ENCODE measurements around the gene CUEDC2. TPM values are rescaled to one million over a fixed set of nuclear protein-coding genes. Genes with fewer than 3 reads are reported as not detected.
A peak's percentile ranks its signal among the peaks of the same experiment; 100 is the strongest.

Gene CUEDC2
- total RNA-seq, 1 experiment from 2014 or later = 50.9 TPM

- DNase-seq (ENCODE audit: low read depth) = no peak
Observed at GRCh38 chr10:102410429-102411073, 21.8 kb downstream of the CUEDC2 start.

DNA sequence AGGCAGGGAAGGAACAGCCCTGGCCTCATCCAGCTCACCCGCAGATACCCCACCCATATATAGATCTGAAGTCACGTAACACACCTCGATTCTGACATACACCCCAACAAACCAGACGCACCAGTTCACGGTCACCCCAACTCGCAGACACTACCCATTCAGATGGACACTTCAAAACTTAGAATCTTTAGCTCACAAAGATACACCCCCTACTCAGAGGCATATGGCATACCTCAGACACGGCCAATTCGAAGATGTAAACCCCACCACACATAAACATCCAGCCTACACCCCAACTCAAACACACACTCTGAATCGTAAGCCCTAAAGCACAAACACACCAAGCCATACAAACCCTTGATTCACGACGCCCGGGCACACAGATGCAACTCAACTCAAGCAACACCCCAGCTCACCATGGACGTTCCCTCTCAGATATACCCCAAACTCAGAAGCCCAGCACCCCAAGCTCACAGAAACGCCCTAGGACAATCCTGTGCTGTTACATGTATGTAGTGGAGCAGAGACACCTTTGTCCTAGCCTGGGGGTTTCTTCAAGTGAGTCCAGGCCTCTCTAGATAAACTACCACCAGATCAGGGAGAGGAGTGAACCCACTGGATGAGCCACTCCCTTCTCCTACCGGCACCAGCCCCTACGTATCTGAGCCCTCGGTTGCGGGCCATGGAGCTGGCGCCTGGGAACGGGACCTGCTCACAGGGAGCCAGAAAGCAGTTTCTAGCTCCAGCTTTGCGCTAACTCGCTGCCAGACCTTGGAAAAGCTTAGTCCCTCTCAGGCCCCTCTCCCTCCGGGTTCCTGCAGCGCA, 22.6 kb downstream of the CUEDC2 start:
- DNase-seq (ENCODE audit: low read depth) = no peak

DNA sequence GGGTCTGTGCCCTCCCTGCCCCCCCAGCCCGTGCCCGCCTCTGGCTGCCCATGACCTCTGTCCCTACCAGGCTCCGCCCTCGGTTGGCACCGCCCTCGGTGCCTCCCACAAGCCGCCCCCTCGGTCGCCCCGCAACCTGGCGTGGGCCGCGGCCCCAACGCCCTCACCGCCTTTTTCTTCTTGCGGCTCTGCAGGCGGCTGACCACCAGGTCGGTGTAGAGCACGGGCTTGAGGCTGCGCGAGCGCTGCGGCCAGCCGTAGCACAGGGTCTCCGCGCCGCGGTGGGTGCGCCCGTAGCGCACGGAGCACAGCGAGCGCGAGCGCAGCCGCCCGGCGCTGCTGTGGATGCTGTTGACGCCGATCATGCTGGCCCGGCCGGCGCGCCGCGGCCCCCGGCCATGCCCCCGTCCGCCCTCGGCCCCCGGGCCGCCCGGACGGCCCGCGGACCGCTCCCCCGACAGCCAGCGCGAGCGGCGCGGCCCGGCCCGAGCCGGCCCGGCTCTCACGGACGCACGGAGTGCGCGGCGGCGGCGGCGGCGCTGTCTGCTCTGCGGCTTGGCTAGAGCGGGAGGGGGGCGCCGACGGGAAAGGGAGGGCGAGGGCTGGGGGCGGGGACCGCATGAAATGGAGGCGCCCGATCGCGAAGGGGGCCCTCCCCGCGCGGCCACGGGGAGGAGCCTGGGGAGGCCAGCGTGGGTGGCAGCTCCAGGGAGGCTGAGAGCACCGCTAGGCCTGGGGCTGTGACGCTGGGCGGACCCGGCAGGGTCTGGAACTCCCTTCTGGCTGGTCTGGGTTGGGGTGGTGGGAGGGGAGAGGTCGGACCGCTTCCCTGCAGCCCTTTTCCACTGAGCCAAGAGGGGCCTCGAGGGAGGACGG, 23.4 kb downstream of the CUEDC2 start:
- DNase-seq (ENCODE audit: low read depth) = no peak

GRCh38 chr10:102408131-102408727, 24.1 kb downstream of the CUEDC2 start:
- DNase-seq (ENCODE audit: low read depth) = peak; percentile 30

GRCh38 chr10:102407425-102408130, 24.8 kb downstream of the CUEDC2 start:
- no peak for DNase-seq (ENCODE audit: low read depth)

- no peak for DNase-seq (ENCODE audit: low read depth)
Observed at GRCh38 chr10:102406815-102407214, 25.6 kb downstream of the CUEDC2 start.

- no peak for DNase-seq (ENCODE audit: low read depth)
Observed at GRCh38 chr10:102405632-102406031, 26.7 kb downstream of the CUEDC2 start.

- DNase-seq (ENCODE audit: low read depth) = no peak
Observed at GRCh38 chr10:102405108-102405571, 27.2 kb downstream of the CUEDC2 start.

- no peak for DNase-seq (ENCODE audit: low read depth)
Observed at GRCh38 chr10:102404361-102405107, 27.8 kb downstream of the CUEDC2 start.

DNA sequence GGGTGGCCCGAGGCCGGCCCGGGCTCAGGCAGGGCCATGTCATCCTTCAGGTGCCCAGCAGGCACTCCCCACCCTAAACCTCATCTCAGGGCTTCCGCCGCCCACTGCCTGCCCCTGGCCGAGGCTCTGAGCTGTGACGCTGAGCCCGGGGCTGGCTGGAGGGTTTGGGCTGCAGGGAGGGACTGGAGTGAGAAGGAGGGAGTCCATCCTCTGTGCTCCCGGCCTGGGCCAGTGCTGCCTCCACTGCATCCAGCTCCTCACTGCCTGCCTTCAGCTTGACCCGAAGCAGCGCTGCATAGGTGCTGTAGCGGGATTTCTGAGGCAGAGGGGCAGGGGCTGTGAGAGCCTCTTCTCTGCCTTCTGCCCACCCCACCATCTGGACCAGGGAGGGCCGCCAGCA, 29.3 kb downstream of the CUEDC2 start:
- DNase-seq (ENCODE audit: low read depth) = no peak

DNA sequence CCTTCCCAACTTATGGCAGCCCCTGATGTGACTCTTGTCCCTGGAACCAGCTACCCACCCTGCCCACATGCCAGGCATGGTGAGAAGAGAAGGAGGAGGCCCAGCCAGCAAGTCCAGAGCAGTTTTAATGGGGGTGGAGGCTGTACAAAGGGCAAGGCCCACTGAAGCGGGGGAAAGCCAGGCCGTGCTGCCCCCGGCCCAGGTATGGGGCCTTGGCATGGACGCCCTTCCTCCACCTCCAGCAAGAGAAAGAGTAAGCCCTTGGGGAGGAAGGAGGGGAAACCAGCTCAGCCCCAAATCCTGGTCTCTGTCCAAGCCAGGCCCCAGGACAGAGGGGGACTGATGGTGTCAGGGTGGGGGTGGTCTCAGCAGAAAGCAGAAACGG, 29.9 kb downstream of the CUEDC2 start:
- no peak for DNase-seq (ENCODE audit: low read depth)

DNA sequence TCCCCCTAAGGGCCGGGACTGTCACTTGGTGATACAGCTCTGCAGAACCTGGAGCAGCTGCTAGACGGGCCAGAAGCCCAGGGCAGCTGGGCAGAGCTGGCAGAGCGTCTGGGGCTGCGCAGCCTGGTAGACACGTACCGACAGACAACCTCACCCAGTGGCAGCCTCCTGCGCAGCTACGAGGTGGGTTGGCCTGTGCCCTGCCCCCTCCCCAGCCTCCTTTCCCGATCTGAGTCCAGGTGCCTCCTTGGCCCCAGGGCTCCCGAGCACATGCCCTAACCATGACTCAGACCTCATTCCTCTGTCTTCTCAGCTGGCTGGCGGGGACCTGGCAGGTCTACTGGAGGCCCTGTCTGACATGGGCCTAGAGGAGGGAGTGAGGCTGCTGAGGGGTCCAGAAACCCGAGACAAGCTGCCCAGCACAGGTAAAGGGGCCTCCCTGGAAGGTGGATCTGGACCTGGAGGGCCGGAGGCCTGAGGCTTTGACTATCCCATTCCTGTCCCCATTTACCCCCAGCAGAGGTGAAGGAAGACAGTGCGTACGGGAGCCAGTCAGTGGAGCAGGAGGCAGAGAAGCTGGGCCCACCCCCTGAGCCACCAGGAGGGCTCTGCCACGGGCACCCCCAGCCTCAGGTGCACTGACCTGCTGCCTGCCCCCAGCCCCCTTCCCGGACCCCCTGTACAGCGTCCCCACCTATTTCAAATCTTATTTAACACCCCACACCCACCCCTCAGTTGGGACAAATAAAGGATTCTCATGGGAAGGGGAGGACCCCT, 30.5 kb downstream of the CUEDC2 start:
- DNase-seq (ENCODE audit: low read depth) = peak; percentile 88

GRCh38 chr10:102401342-102401654, 31.1 kb downstream of the CUEDC2 start:
- DNase-seq (ENCODE audit: low read depth) = no peak

DNA sequence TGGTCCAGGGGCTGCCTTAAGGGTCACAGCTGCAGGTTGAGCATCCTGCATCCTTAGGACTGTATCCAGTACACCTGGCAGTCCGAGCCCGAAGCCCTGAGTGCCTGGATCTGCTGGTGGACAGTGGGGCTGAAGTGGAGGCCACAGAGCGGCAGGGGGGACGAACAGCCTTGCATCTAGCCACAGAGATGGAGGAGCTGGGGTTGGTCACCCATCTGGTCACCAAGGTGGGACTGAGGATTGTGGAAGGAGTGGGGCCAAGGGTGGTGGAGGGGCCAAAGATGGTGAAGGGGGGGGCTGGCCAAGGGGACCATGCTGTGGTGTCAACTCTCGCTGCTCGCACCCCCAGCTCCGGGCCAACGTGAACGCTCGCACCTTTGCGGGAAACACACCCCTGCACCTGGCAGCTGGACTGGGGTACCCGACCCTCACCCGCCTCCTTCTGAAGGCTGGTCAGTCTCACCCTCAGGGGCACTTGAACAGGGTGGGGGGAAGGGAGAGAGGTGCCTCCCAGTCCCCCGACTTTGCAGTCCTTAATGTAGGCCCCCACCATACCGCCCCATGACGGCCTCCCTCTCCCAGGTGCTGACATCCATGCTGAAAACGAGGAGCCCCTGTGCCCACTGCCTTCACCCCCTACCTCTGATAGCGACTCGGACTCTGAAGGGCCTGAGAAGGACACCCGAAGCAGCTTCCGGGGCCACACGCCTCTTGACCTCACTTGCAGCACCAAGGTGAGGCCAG, 31.6 kb downstream of the CUEDC2 start:
- no peak for DNase-seq (ENCODE audit: low read depth)

DNA sequence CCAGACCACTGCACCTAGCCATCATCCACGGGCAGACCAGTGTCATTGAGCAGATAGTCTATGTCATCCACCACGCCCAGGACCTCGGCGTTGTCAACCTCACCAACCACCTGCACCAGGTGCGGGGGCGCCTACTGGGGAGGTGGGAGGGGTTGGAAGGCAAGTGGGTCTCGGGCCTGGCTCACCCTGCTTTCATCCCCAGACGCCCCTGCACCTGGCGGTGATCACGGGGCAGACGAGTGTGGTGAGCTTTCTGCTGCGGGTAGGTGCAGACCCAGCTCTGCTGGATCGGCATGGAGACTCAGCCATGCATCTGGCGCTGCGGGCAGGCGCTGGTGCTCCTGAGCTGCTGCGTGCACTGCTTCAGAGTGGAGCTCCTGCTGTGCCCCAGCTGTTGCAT, 32.3 kb downstream of the CUEDC2 start:
- DNase-seq (ENCODE audit: low read depth) = no peak

DNA sequence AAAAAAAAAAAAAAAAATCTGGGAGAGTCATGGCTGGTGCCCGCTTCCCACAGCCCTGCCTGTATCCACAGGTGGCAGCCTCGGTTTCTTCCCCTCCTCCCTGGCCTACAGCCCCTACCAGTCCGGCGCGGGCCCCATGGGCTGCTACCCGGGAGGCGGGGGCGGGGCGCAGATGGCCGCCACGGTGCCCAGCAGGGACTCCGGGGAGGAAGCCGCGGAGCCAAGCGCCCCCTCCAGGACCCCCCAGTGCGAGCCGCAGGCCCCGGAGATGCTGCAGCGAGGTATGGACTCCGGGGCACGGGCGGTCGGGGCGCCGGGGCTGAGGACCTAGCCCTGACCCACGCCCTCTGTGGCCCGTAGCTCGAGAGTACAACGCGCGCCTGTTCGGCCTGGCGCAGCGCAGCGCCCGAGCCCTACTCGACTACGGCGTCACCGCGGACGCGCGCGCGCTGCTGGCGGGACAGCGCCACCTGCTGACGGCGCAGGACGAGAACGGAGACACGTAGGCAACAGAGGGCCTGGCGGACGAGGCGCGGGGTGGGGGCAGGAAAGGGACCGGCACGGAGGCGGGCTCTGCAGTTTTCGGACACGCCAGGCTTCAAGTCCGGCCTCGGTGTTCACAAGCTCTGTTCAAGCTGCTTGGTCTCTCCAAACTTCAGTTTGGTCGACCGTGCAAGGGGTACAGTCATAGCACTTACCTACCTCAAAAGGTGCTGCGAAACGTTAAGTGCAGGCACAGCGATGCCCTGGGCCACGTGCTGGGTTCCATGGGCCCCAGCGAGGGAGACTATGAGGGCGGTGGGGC, 33.0 kb downstream of the CUEDC2 start:
- DNase-seq (ENCODE audit: low read depth) = peak; percentile 78

DNA sequence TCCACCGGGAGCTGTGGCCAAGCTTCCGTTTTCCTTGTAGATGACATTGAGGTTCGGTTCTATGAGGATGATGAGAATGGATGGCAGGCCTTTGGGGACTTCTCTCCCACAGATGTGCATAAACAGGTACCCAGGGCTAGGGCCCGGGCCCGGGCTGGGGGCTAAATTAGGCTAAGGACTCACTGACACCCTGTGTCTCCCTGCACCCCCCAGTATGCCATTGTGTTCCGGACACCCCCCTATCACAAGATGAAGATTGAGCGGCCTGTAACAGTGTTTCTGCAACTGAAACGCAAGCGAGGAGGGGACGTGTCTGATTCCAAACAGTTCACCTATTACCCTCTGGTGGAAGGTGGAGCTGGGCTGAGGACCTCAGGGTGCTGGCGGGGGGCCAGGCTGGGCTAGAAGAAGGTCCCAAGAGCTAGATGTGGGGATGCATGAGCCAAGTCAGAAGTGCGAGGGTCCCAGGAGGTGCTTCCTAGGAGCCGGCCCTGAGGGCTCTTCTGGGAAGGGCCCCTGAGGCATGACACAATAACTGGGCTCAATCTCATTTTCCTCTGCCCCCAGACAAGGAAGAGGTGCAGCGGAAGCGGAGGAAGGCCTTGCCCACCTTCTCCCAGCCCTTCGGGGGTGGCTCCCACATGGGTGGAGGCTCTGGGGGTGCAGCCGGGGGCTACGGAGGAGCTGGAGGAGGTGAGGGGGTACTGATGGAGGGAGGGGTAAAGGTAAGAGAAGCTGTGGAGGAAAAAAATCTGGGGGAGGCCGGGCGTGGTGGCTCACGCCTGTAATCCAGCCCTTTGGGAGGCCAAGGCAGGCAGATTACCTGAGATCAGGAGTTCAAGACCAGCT, 34.0 kb downstream of the CUEDC2 start:
- no peak for DNase-seq (ENCODE audit: low read depth)
